Endothelial cell of umbilical vein (primary cell): ENCODE data around the gene GPD1L.

Experiments
- CTCF ChIP-seq, 2 donors: IDR thresholded peaks; 1 replicate in 1 of 2; 2 replicates in 1 of 2; pipeline ENCODE4 v1.5.1; 2011; ENCODE audit warnings: low read length in 2 of 2, mild to moderate bottlenecking in 2 of 2, moderate library complexity in 2 of 2, control low read depth in 1 of 2, inconsistent platforms in 1 of 2, low read depth in 1 of 2; ENCODE audit not compliant: insufficient read depth in 1 of 2; ENCODE audit errors: extremely low read depth in 1 of 2
- EZH2 ChIP-seq: IDR thresholded peaks from 2 replicates; pipeline ENCODE4 v1.6.1; 2012; ENCODE audit warnings: borderline replicate concordance, low read depth, mild to moderate bottlenecking, moderate library complexity, low read length, inconsistent platforms; ENCODE audit not compliant: severe bottlenecking
- FOS ChIP-seq: IDR thresholded peaks from 2 replicates; pipeline ENCODE4 v1.6.1; 2011; ENCODE audit warnings: mild to moderate bottlenecking, low read length, moderate library complexity, borderline replicate concordance; ENCODE audit not compliant: insufficient read depth
- GATA2 ChIP-seq: IDR thresholded peaks from 2 replicates; pipeline ENCODE4 v1.7.0; 2011; ENCODE audit warnings: low read depth, mild to moderate bottlenecking, moderate library complexity, mixed read lengths, low read length; ENCODE audit not compliant: insufficient read length, insufficient read depth
- JUN ChIP-seq: IDR thresholded peaks from 2 replicates; pipeline ENCODE4 v1.6.1; 2011; ENCODE audit warnings: borderline replicate concordance, low read depth; ENCODE audit not compliant: insufficient read length, insufficient read depth
- MAX ChIP-seq: IDR thresholded peaks from 2 replicates; pipeline ENCODE4 v1.6.1; 2011; ENCODE audit not compliant: insufficient read depth, insufficient read length
- MYC ChIP-seq: IDR thresholded peaks from one replicate; pipeline ENCODE4 v1.6.1; 2011; ENCODE audit warnings: mild to moderate bottlenecking, low read depth, low read length
- POLR2A ChIP-seq: IDR thresholded peaks from 2 replicates; pipeline ENCODE4 v1.6.1; 2012; ENCODE audit warnings: low read depth, mild to moderate bottlenecking, control low read depth, low read length
- POLR2AphosphoS5 ChIP-seq: IDR thresholded peaks from 2 replicates; pipeline ENCODE4 v1.6.1; 2012; ENCODE audit warnings: low read depth, mild to moderate bottlenecking, control low read depth, low read length, moderate library complexity; ENCODE audit not compliant: insufficient read depth

GRCh38 chr3:32181796-32182195, 75.4 kb downstream of the GPD1L start:
- TF ChIP-seq CTCF (IDR thresholded peaks at IDR 0.05; ENCODE audit: extremely low read depth in 1 of 2, insufficient read depth in 1 of 2, low read depth in 1 of 2, low read length in 2 of 2) (no peak), POLR2AphosphoS5 (no peak), EZH2 (no peak), JUN (no peak), POLR2A (no peak), MAX (no peak), GATA2 (no peak), MYC (no peak), FOS (no peak)
